ENCODE results near the gene RARS2. TPM values are rescaled to one million over a fixed set of nuclear protein-coding genes. Genes with fewer than 3 reads are reported as not detected.

Gene RARS2
- polyA plus RNA-seq, 2 of the 4 experiments (the other 2 are of a cell fraction): 14.6 to 23.7 TPM

GRCh38 chr6:87538510-87539260, 51.1 kb downstream of the RARS2 start:
- ATAC-seq (no peak), FAIRE-seq (no peak), DNase-seq (ENCODE audit: low read depth in 1 of 2, low spot score in 1 of 2) (no peak)
- no peak for TF ChIP-seq GATA3 (IDR thresholded peaks at IDR 0.05; ENCODE audit: borderline replicate concordance)
- peak; percentile 20 for TF ChIP-seq ZC3H11A (IDR thresholded peaks at IDR 0.05)
- no peak overlapping the region for H3K4me3 ChIP-seq
- H3K27ac ChIP-seq: no peak overlapping the region
- ChIA-PET CTCF (no interaction called here), POLR2A (no interaction called here)
- 89% methylated on average over 1 of the region's 1 CpG for WGBS (ENCODE audit: missing lambda C conversion rate)
- H3K4me1 ChIP-seq: peaks cover 5% of the 10 kb centered on the region; the same call in 1 of the 3 replicates
- no peak overlapping the region for H3K4me2 ChIP-seq
- no peaks in the 10 kb centered on the region for H3K9me3 ChIP-seq

GRCh38 chr6:87534377-87535047, 55.3 kb downstream of the RARS2 start:
- H3K4me1 ChIP-seq: peaks cover 5% of the 10 kb centered on the region; the same call in 1 of the 3 replicates
- no peak for TF ChIP-seq MAZ (IDR thresholded peaks at IDR 0.05; ENCODE audit: borderline replicate concordance, low read depth, low read length)
- TF ChIP-seq BCL3 (IDR thresholded peaks at IDR 0.05): no peak
- DNase-seq (ENCODE audit: low read depth in 1 of 2, low spot score in 1 of 2): no peak
- ChIA-PET POLR2A (interaction anchor here (0.6 kb wide), 1 partner anchor 20 kb away, joined by 4 read pairs; no protein-coding TSS in a partner anchor), CTCF (no interaction called here)
- no peak; a peak in 1 of 6 replicates for ATAC-seq
- no peaks in the 10 kb centered on the region for H3K9me3 ChIP-seq
- H3K27ac ChIP-seq: no peak overlapping the region
- H3K4me3 ChIP-seq: no peak overlapping the region
- no peak for FAIRE-seq
- H3K4me2 ChIP-seq: peak overlapping the region; percentile 9; the same call in 1 of the 3 replicates
- 97% methylated on average over 2 of the region's 2 CpGs for WGBS (ENCODE audit: missing lambda C conversion rate)

- POLR2A ChIA-PET: no interaction called here
- no peak for DNase-seq (ENCODE audit: low read depth in 1 of 2, low spot score in 1 of 2)
- H3K27ac ChIP-seq: no peak overlapping the region
- CTCF ChIA-PET: no interaction called here
- no peak overlapping the region for H3K4me2 ChIP-seq
- 98% methylated on average over 1 of the region's 1 CpG for WGBS (ENCODE audit: missing lambda C conversion rate)
- ATAC-seq: no peak
- H3K4me1 ChIP-seq: no peaks in the 10 kb centered on the region; the same call in 2 of the 3 replicates
- H3K4me3 ChIP-seq: no peak overlapping the region
- H3K9me3 ChIP-seq: no peaks in the 10 kb centered on the region
- no peak for TF ChIP-seq ZC3H11A (IDR thresholded peaks at IDR 0.05)
- no peak for TF ChIP-seq KDM1A (IDR thresholded peaks at IDR 0.05; ENCODE audit: low read depth)
- FAIRE-seq: no peak
These were observed 60.6 kb downstream of the RARS2 start for GRCh38 chr6:87529221-87529620.

- FAIRE-seq: no peak
- ATAC-seq: no peak
- CTCF ChIA-PET: no interaction called here
These were observed 67.1 kb downstream of the RARS2 start for GRCh38 chr6:87522686-87523085.

More at GRCh38 chr6:87522686-87523085, 67.1 kb downstream of the RARS2 start:
- Histone ChIP-seq H3K4me2 (no peak overlapping the region), H3K27ac (no peak overlapping the region), H3K4me1 (no peaks in the 10 kb centered on the region), H3K4me3 (no peak overlapping the region), H3K9me3 (no peaks in the 10 kb centered on the region)
- POLR2A ChIA-PET: interaction anchor here (0.7 kb wide), 1 partner anchor 22 kb away, joined by 6 read pairs; no protein-coding TSS in a partner anchor
- no peak for DNase-seq (ENCODE audit: low read depth in 1 of 2, low spot score in 1 of 2)
- WGBS (ENCODE audit: missing lambda C conversion rate): 94% methylated on average over 3 of the region's 3 CpGs
- TF ChIP-seq RARB (CRISPR knock-in tag; IDR thresholded peaks at IDR 0.05) (no peak), CHD4 (IDR thresholded peaks at IDR 0.05; ENCODE audit: borderline replicate concordance) (no peak), EHMT2 (IDR thresholded peaks at IDR 0.05; ENCODE audit: low read depth) (no peak), CEBPB (IDR thresholded peaks at IDR 0.05) (no peak), ZNF302 (CRISPR knock-in tag; IDR thresholded peaks at IDR 0.05) (no peak), FOSB (CRISPR knock-in tag; IDR thresholded peaks at IDR 0.05) (no peak), JUNB (IDR thresholded peaks at IDR 0.05) (no peak), HMGXB4 (CRISPR knock-in tag; IDR thresholded peaks at IDR 0.05; ENCODE audit: borderline replicate concordance) (no peak), SMC3 (IDR thresholded peaks at IDR 0.05) (no peak), PHF8 (IDR thresholded peaks at IDR 0.05; ENCODE audit: borderline replicate concordance, low read depth) (no peak), JUN (IDR thresholded peaks at IDR 0.05) (no peak)

Measured in A549 (cell line).